GM23338 (cell line): ENCODE data around the gene DDIAS. TPM values are rescaled to one million over a fixed set of nuclear protein-coding genes. Genes with fewer than 3 reads are reported as not detected.

Experiments
- ATAC-seq: fragments of 200-7000 bp; cut with Tn5 transposase; 3 replicates; pipeline ENCODE4 v1.9.1; 2020
- DNase-seq: peaks from one replicate; pipeline ENCODE4 v3.0.0-alpha.2; 2015; ENCODE audit warnings: low spot score
- H2AFZ ChIP-seq: fragments of 200-600 bp; sonication (generic); 2 replicates; pipeline ENCODE4 v1.8.0; 2016; ENCODE audit warnings: antibody characterized with exemption, mild to moderate bottlenecking, moderate library complexity
- H3F3A ChIP-seq: fragments of 200-600 bp; sonication (generic); replicated peaks from 2 replicates; pipeline ENCODE4 v1.8.0; 2017; ENCODE audit warnings: antibody characterized with exemption, mixed run types, low read depth
- H3K27ac ChIP-seq: fragments of 200-600 bp; sonication (generic); 2 replicates; pipeline ENCODE4 v1.6.1; 2016; ENCODE audit warnings: low read depth
- H3K27me3 ChIP-seq: fragments of 200-600 bp; sonication (generic); 2 replicates; pipeline ENCODE4 v1.8.0; 2016; ENCODE audit warnings: mild to moderate bottlenecking, mixed run types, moderate library complexity; ENCODE audit not compliant: insufficient read depth
- H3K36me3 ChIP-seq: fragments of 200-600 bp; sonication (generic); 2 replicates; pipeline ENCODE4 v1.8.0; 2016; ENCODE audit warnings: mild to moderate bottlenecking; ENCODE audit not compliant: insufficient read depth
- H3K4me1 ChIP-seq: fragments of 200-600 bp; sonication (generic); 2 replicates; pipeline ENCODE4 v1.8.0; 2016; ENCODE audit warnings: mild to moderate bottlenecking, moderate library complexity; ENCODE audit not compliant: insufficient read depth
- H3K4me2 ChIP-seq: fragments of 200-600 bp; sonication (generic); 2 replicates; pipeline ENCODE4 v1.7.1; 2017; ENCODE audit warnings: mixed run types
- H3K4me3 ChIP-seq: fragments of 200-600 bp; sonication (generic); 2 replicates; pipeline ENCODE4 v1.6.1; 2016; ENCODE audit warnings: mixed run types
- H3K79me2 ChIP-seq: fragments of 200-600 bp; sonication (generic); replicated peaks from 2 replicates; pipeline ENCODE4 v1.8.0; 2017; ENCODE audit warnings: mild to moderate bottlenecking; ENCODE audit not compliant: insufficient read depth
- H3K9me2 ChIP-seq: fragments of 200-600 bp; sonication (generic); 2 replicates; pipeline ENCODE4 v1.8.0; 2017; ENCODE audit not compliant: insufficient read depth
- H4K20me1 ChIP-seq: fragments of 200-600 bp; sonication (generic); replicated peaks from 2 replicates; pipeline ENCODE4 v1.8.0; 2017; ENCODE audit warnings: mild to moderate bottlenecking; ENCODE audit not compliant: insufficient read depth
- H3K27ac Mint-ChIP-seq: 2 replicates; pipeline ENCODE4 v1.8.0; 2020; ENCODE audit warnings: inconsistent platforms, mild to moderate bottlenecking, moderate library complexity, mixed read lengths
- H3K27me3 Mint-ChIP-seq: 3 replicates; pipeline ENCODE4 v1.8.0; 2022; ENCODE audit warnings: low read depth, mild to moderate bottlenecking, moderate library complexity, mixed read lengths, inconsistent platforms; ENCODE audit not compliant: insufficient read depth, poor library complexity
- H3K36me3 Mint-ChIP-seq: 3 replicates; pipeline ENCODE4 v1.8.0; 2021; ENCODE audit warnings: low read depth, mild to moderate bottlenecking, inconsistent platforms, moderate library complexity, mixed read lengths
- H3K4me1 Mint-ChIP-seq: 3 replicates; pipeline ENCODE4 v1.8.0; 2020; ENCODE audit warnings: mild to moderate bottlenecking, inconsistent platforms, mixed read lengths
- H3K4me3 Mint-ChIP-seq: 3 replicates; pipeline ENCODE4 v1.8.0; 2021; ENCODE audit warnings: moderate library complexity, mild to moderate bottlenecking, inconsistent platforms, mixed read lengths
- H3K9me3 Mint-ChIP-seq: 3 replicates; pipeline ENCODE4 v1.8.0; 2020; ENCODE audit warnings: moderate library complexity, mild to moderate bottlenecking, inconsistent platforms, mixed read lengths
- NANOG ChIP-seq: IDR thresholded peaks from 2 replicates; pipeline ENCODE4 v1.6.1; 2016; ENCODE audit warnings: antibody characterized with exemption, borderline replicate concordance
- REST ChIP-seq: IDR thresholded peaks from one replicate; pipeline ENCODE4 v1.6.1; 2018; ENCODE audit warnings: antibody characterized with exemption; ENCODE audit not compliant: unreplicated experiment
- STAT1 ChIP-seq: IDR thresholded peaks from one replicate; pipeline ENCODE4 v1.6.1; 2016; ENCODE audit warnings: antibody characterized with exemption; ENCODE audit not compliant: unreplicated experiment
- polyA plus RNA-seq: library from polyadenylated mRNA; unstranded; fragments of >200 nt; fragmentation: Nextera tagmentation; extraction: Ambion mirVana; gene quantifications from 2 replicates; pipeline ENCODE4 v1.2.1, GENCODE V29; 2016
- total RNA-seq: library from RNA; depleted of rRNA; stranded (reverse); fragments of >200 nt; shearing (Covaris generic); gene quantifications from 2 replicates; pipeline ENCODE4 v1.2.3, GENCODE V29; 2014; rRNA removed

The DDIAS gene
- total and polyA plus RNA-seq, 2 experiments from 2014 or later: 19.5 to 53.0 TPM

GRCh38 chr11:82980947-82981346 lies 79.4 kb downstream of the DDIAS start:
- ATAC-seq (no peak), DNase-seq (no peak)
- no peak for TF ChIP-seq NANOG
- Mint-ChIP-seq H3K4me3 (no peak overlapping the region), H3K9me3 (no peaks in the 10 kb centered on the region), H3K27me3 (no peaks in the 10 kb centered on the region), H3K36me3 (no peaks in the 10 kb centered on the region), H3K4me1 (no peaks in the 10 kb centered on the region), H3K27ac (no peak overlapping the region)
- Histone ChIP-seq H3K4me3 (no peak overlapping the region), H4K20me1 (no peaks in the 10 kb centered on the region), H3K9me2 (no peaks in the 10 kb centered on the region), H3K36me3 (no peaks in the 10 kb centered on the region), H3K79me2 (no peaks in the 10 kb centered on the region), H3K4me2 (no peak overlapping the region), H3F3A (no peaks in the 10 kb centered on the region), H2AFZ (no peak overlapping the region), H3K27me3 (no peaks in the 10 kb centered on the region), H3K4me1 (no peaks in the 10 kb centered on the region), H3K27ac (no peak overlapping the region)

GRCh38 chr11:82981852-82982251 lies 80.3 kb downstream of the DDIAS start:
- no peak overlapping the region for H3K4me3 Mint-ChIP-seq

More at GRCh38 chr11:82981852-82982251, 80.3 kb downstream of the DDIAS start:
- DNase-seq (no peak), ATAC-seq (no peak)
- Mint-ChIP-seq H3K27me3 (no peaks in the 10 kb centered on the region), H3K27ac (no peak overlapping the region), H3K36me3 (no peaks in the 10 kb centered on the region), H3K4me1 (no peaks in the 10 kb centered on the region), H3K9me3 (no peaks in the 10 kb centered on the region)
- Histone ChIP-seq H3K4me2 (no peak overlapping the region), H3K36me3 (no peaks in the 10 kb centered on the region), H2AFZ (no peak overlapping the region), H3K4me3 (no peak overlapping the region), H3K27me3 (no peaks in the 10 kb centered on the region), H4K20me1 (no peaks in the 10 kb centered on the region), H3F3A (no peaks in the 10 kb centered on the region), H3K4me1 (no peaks in the 10 kb centered on the region), H3K79me2 (no peaks in the 10 kb centered on the region), H3K9me2 (no peaks in the 10 kb centered on the region), H3K27ac (no peak overlapping the region)
- TF ChIP-seq STAT1: no peak
- no peak for TF ChIP-seq REST
- no peak for TF ChIP-seq NANOG

Other genes with a start within 250 kb of the DDIAS start
- gene FAM181B, start 167.9 kb upstream of the DDIAS start, total RNA-seq: 0.87 and 1.5 TPM in 2 replicates
- 0.23 and 0.36 TPM in 2 replicates for gene FAM181B, start 167.9 kb upstream of the DDIAS start, polyA plus RNA-seq
- gene PRCP, start 1.3 kb upstream of the DDIAS start, total RNA-seq: 52.2 and 52.8 TPM in 2 replicates
- 26.1 and 33.3 TPM in 2 replicates for gene PRCP, start 1.3 kb upstream of the DDIAS start, polyA plus RNA-seq
- gene RAB30, start 170.2 kb downstream of the DDIAS start, total RNA-seq: 4.5 and 6.6 TPM in 2 replicates
- gene RAB30, start 170.2 kb downstream of the DDIAS start, polyA plus RNA-seq: 2.6 and 3.3 TPM in 2 replicates